Retinal pigment epithelial cell (primary cell): Measurements from ENCODE around the gene ARMC9.
A peak's percentile ranks its signal among the peaks of the same experiment; 100 is the strongest.

Source experiments
- DNase-seq: peaks from one replicate; pipeline ENCODE4 v3.0.0-alpha.2; 2010; ENCODE audit warnings: low read depth
- H3K4me3 ChIP-seq: 2 replicates; pipeline ENCODE4 v1.5.1; 2011; ENCODE audit warnings: mild to moderate bottlenecking, low read length, control low read depth, moderate library complexity
- CTCF ChIP-seq: conservative IDR thresholded peaks from 2 replicates; pipeline ENCODE4 v1.5.1; 2011; ENCODE audit warnings: low read depth, low read length, control low read depth, inconsistent platforms

ARMC9 gene

GRCh38 chr2:231221761-231222160 lies 23.3 kb downstream of the ARMC9 start:
- DNase-seq = no peak
- H3K4me3 ChIP-seq = no peak overlapping the region
- no peak for TF ChIP-seq CTCF

GRCh38 chr2:231222318-231223000 lies 24.0 kb downstream of the ARMC9 start:
- DNase-seq = peak; percentile 81
- H3K4me3 ChIP-seq = no peak overlapping the region
- no peak for TF ChIP-seq CTCF

GRCh38 chr2:231223001-231223375 lies 24.6 kb downstream of the ARMC9 start:
- TF ChIP-seq CTCF = no peak
- H3K4me3 ChIP-seq = no peak overlapping the region

GRCh38 chr2:231223458-231223976 lies 25.1 kb downstream of the ARMC9 start:
- DNase-seq = peak; percentile 31
- TF ChIP-seq CTCF = no peak
- no peak overlapping the region for H3K4me3 ChIP-seq

More at GRCh38 chr2:231223001-231223375, 24.6 kb downstream of the ARMC9 start:
- no peak for DNase-seq

- DNase-seq = peak; percentile 39
- H3K4me3 ChIP-seq = no peak overlapping the region
- TF ChIP-seq CTCF = peak; percentile 89
Observed at GRCh38 chr2:231227310-231228162, 29.1 kb downstream of the ARMC9 start.

GRCh38 chr2:231228223-231228622 lies 29.8 kb downstream of the ARMC9 start:
- DNase-seq = no peak
- TF ChIP-seq CTCF = no peak
- no peak overlapping the region for H3K4me3 ChIP-seq
